Fibroblast of villous mesenchyme (primary cell): ENCODE results near the gene RIT2. TPM values are rescaled to one million over a fixed set of nuclear protein-coding genes. Genes with fewer than 3 reads are reported as not detected.

Source experiments
- DNase-seq: peaks from one replicate; pipeline ENCODE4 v3.0.0-alpha.2; 2010; ENCODE audit warnings: low read depth
- H3K4me3 ChIP-seq: 2 replicates; pipeline ENCODE4 v1.5.1; 2011; ENCODE audit warnings: low read depth, mild to moderate bottlenecking, low read length
- CTCF ChIP-seq: IDR thresholded peaks from 2 replicates; pipeline ENCODE4 v1.5.1; 2012; ENCODE audit warnings: low read depth, mild to moderate bottlenecking, low read length; ENCODE audit not compliant: insufficient read depth
- total RNA-seq: library from RNA; depleted of rRNA; stranded (reverse); fragments of >200 nt; gene quantifications from 2 replicates; pipeline ENCODE4 v1.2.3, GENCODE V29; 2012

The RIT2 gene
- total RNA-seq, 1 donor, result not detected

- DNase-seq, result no peak
- no peak overlapping the region for H3K4me3 ChIP-seq
- TF ChIP-seq CTCF, result no peak
Observed at GRCh38 chr18:42883169-42883568, 232.3 kb downstream of the RIT2 start.

GRCh38 chr18:42882122-42882521 lies 233.4 kb downstream of the RIT2 start:
- no peak for DNase-seq
- no peak for TF ChIP-seq CTCF

GRCh38 chr18:42872838-42873237 lies 242.6 kb downstream of the RIT2 start:
- DNase-seq, result no peak
- H3K4me3 ChIP-seq, result no peak overlapping the region
- no peak for TF ChIP-seq CTCF

More at GRCh38 chr18:42882122-42882521, 233.4 kb downstream of the RIT2 start:
- no peak overlapping the region for H3K4me3 ChIP-seq

- H3K4me3 ChIP-seq, result no peak overlapping the region
- DNase-seq, result no peak
- no peak for TF ChIP-seq CTCF
Observed at GRCh38 chr18:42864876-42865275, 250.6 kb downstream of the RIT2 start.

- no peak overlapping the region for H3K4me3 ChIP-seq
- TF ChIP-seq CTCF, result no peak
- no peak for DNase-seq
Observed at GRCh38 chr18:42861271-42861670, 254.2 kb downstream of the RIT2 start.

- no peak overlapping the region for H3K4me3 ChIP-seq
- TF ChIP-seq CTCF, result no peak
- DNase-seq, result no peak
Observed at GRCh38 chr18:42860548-42860947, 254.9 kb downstream of the RIT2 start.

GRCh38 chr18:42860011-42860410 lies 255.5 kb downstream of the RIT2 start:
- no peak overlapping the region for H3K4me3 ChIP-seq
- DNase-seq, result peak; percentile 5
- TF ChIP-seq CTCF, result no peak
